Kidney epithelial cell (primary cell): ENCODE data around the gene REXO1. TPM values are rescaled to one million over a fixed set of nuclear protein-coding genes. Genes with fewer than 3 reads are reported as not detected.

Experiments
- DNase-seq: peaks from one replicate; pipeline ENCODE4 v3.0.0-alpha.2; 2010; ENCODE audit warnings: low read depth
- H3K27me3 ChIP-seq: 2 replicates; pipeline ENCODE4 v1.6.0; 2011; ENCODE audit warnings: low read length; ENCODE audit not compliant: control insufficient read depth, insufficient read depth
- H3K36me3 ChIP-seq: 2 replicates; pipeline ENCODE4 v1.5.1; 2011; ENCODE audit warnings: low read length; ENCODE audit not compliant: control insufficient read depth, insufficient read depth
- H3K4me3 ChIP-seq: 2 replicates; pipeline ENCODE4 v1.5.1; 2011; ENCODE audit warnings: low read depth, mild to moderate bottlenecking, control low read depth, low read length
- total RNA-seq: library from RNA; depleted of rRNA; stranded (reverse); fragments of >200 nt; gene quantifications from 2 replicates; pipeline ENCODE4 v1.2.3, GENCODE V29; 2015
- TF ChIP-seq, protein P1 (sequence below): IDR thresholded peaks from 2 replicates; pipeline ENCODE4 v1.5.1; 2011; ENCODE audit warnings: mild to moderate bottlenecking, moderate library complexity, low read length, control low read depth, inconsistent platforms; ENCODE audit not compliant: insufficient read depth, poor library complexity, severe bottlenecking

Gene REXO1
- total RNA-seq, 1 donor from 2014 or later = 18.8 TPM

DNA sequence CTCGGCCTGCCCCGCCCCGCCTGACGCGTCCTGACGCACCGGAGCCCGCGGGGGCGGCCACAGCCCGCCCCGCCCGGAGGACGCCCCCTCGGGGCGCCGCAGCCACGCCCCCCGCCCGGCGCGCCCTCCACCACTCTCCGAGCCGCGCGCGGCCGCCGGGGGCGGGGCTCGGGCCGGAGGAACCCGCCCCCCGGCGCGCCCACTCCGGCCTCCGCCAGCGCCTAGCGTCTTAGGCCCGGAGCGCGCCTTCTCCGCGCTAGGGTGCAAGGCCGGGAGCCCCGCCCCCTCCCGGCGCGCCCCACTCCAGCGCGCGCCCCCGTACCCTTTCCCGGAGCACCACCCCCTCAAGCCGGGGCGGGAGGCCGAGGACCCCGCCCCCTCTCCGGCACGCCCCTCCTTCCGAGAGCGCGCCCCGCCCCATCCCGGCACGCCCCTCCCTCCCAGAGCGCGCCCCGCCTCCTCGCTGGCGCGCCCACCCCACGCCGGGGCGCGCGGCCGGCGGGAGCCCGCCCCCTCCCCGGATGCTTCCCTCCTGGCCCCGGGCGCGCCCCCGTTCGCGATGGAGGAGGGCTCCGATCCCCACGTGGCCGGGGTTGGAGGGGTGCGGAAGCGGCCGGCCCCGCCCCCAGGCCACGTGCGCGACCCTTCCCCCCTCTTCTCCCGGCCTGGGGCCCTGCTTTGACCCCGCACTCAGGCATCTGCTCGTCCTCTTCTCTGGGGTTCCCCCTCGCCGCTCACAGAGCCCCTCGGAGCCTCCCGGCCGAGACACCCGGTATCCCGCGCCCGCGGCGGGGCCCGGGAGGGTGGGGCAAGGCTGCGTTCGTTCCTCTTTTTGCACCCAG, 15.6 kb upstream of the REXO1 start:
- no peaks in the 10 kb centered on the region for H3K36me3 ChIP-seq
- DNase-seq = no peak
- H3K27me3 ChIP-seq = no peaks in the 10 kb centered on the region
- H3K4me3 ChIP-seq = peak overlapping the region; percentile 83
- TF ChIP-seq, protein P1, sequence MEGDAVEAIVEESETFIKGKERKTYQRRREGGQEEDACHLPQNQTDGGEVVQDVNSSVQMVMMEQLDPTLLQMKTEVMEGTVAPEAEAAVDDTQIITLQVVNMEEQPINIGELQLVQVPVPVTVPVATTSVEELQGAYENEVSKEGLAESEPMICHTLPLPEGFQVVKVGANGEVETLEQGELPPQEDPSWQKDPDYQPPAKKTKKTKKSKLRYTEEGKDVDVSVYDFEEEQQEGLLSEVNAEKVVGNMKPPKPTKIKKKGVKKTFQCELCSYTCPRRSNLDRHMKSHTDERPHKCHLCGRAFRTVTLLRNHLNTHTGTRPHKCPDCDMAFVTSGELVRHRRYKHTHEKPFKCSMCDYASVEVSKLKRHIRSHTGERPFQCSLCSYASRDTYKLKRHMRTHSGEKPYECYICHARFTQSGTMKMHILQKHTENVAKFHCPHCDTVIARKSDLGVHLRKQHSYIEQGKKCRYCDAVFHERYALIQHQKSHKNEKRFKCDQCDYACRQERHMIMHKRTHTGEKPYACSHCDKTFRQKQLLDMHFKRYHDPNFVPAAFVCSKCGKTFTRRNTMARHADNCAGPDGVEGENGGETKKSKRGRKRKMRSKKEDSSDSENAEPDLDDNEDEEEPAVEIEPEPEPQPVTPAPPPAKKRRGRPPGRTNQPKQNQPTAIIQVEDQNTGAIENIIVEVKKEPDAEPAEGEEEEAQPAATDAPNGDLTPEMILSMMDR = no peak

DNA sequence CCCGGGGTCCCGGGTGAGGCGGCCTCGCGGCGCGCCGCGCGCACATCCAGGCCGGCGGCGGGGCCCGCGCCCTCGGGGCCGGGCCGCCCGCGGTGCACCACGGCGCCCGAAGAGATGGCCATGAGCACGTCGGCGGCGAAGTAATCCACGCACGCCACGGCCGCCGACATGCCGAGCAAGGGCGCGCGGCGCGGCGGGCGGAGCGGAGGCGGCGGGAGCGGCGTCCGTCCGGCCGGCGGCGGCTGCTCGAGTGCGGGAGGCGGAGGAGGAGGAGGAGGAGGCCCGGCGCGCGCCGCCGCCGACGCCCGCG, 15.0 kb upstream of the REXO1 start, which contains the start of gene KLF16:
TSS of gene KLF16 (minus strand) at position 252 of the 310 bp plus-strand sequence. CDS start at position 170, 82 bp downstream.
- Histone ChIP-seq H3K36me3 (no peaks in the 10 kb centered on the region), H3K4me3 (peak within 1 kb of the TSS; percentile 87), H3K27me3 (no peaks in the 10 kb centered on the region)
- TF ChIP-seq, protein P1 = no peak
- no peak for DNase-seq

DNA sequence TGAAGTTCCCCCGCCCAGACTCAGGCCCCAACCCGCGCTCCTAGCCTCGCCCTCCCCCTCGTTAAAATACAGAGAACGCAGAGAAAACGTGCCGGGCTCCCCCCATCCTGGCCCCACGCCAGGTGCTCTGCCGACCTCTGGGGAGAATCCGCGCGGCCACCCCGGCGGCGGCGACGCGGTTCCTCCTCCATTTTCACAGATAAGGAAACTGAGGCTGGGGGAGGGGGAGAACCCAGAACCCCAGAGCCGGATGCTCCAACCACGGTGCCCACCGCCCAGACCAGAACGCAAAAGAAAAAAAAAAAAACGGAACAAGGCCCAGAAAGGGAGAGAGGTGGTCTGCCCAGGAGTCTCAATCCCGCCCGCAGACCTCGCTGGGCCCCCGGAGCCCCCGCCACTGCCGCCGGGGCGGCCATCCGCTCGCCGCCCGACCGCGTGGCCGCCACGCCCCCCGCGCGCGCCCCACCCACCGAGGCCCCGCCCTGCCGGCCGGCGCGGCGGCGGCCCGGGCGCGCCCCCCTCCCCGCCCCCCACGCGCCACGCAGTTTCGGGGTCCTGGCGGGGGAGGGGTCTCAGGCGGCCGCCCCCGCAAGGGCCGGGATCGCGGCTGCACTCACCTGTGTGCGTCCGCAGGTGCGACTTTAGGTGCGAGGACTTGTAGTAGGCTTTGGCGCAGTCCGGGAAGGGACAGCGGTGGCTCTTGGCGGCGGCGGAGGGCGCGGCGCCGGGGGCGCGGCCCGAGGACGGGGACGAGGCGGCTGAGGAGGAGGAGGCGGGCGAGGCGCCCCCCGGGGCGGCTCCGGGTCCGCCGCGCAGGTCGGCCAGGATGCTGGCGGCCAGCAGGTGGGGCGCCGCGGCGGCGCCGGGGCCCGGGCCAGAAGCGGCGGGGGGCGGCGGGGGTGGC, 14.4 kb upstream of the REXO1 start:
- DNase-seq = no peak
- H3K27me3 ChIP-seq = no peaks in the 10 kb centered on the region
- H3K4me3 ChIP-seq = peak overlapping the region; percentile 87
- no peaks in the 10 kb centered on the region for H3K36me3 ChIP-seq
- TF ChIP-seq, protein P1 = no peak

DNA sequence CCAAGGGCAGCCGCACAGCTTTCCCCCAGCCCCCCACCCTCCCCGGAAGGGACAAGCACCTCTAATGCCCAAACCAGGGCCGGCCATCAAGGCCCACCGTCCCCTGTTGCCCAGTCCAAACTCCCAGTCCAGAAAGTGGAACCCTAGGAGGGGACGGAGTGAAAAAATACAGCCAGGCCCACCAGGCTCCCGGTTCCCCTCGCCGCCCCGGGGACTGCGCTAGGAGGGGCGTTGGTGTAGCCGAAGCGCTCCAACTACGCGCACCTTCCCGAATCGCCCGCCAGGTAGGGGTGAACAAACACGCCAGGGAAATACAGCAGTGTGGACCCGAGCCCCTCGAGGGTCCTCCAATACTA, 13.8 kb upstream of the REXO1 start:
- DNase-seq = no peak
- peak overlapping the region; percentile 87 for H3K4me3 ChIP-seq
- no peaks in the 10 kb centered on the region for H3K27me3 ChIP-seq
- TF ChIP-seq, protein P1 = no peak
- no peaks in the 10 kb centered on the region for H3K36me3 ChIP-seq

DNA sequence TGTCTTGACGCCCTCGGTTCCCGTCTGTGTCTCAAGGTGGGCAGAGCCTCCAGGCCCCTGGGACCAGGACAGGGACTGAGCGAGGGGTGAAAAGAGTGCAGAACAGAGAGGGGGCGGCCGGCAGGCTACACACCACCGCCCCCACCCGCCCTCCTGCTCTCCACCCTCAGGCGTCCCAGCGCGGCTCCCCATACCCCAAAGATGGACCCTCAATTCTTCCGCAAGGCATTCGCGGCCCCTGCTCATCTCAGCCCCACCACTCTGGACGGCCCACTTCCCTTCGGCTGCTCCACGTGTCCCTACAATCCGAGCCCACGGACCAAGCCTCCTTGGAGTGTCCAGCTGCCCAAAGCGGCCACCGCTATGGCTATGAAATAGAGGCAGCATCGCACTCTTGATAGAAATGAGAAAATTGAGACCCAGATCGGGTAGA, 13.3 kb upstream of the REXO1 start:
- Histone ChIP-seq H3K27me3 (no peaks in the 10 kb centered on the region), H3K36me3 (no peaks in the 10 kb centered on the region), H3K4me3 (peak overlapping the region; percentile 87)
- TF ChIP-seq, protein P1 = no peak
- no peak for DNase-seq
